ENCODE data around the gene CCND1.

The CCND1 gene

GRCh38 chr11:69634590-69634989 is 6.4 kb upstream of the CCND1 start:
- TF ChIP-seq, protein P1, sequence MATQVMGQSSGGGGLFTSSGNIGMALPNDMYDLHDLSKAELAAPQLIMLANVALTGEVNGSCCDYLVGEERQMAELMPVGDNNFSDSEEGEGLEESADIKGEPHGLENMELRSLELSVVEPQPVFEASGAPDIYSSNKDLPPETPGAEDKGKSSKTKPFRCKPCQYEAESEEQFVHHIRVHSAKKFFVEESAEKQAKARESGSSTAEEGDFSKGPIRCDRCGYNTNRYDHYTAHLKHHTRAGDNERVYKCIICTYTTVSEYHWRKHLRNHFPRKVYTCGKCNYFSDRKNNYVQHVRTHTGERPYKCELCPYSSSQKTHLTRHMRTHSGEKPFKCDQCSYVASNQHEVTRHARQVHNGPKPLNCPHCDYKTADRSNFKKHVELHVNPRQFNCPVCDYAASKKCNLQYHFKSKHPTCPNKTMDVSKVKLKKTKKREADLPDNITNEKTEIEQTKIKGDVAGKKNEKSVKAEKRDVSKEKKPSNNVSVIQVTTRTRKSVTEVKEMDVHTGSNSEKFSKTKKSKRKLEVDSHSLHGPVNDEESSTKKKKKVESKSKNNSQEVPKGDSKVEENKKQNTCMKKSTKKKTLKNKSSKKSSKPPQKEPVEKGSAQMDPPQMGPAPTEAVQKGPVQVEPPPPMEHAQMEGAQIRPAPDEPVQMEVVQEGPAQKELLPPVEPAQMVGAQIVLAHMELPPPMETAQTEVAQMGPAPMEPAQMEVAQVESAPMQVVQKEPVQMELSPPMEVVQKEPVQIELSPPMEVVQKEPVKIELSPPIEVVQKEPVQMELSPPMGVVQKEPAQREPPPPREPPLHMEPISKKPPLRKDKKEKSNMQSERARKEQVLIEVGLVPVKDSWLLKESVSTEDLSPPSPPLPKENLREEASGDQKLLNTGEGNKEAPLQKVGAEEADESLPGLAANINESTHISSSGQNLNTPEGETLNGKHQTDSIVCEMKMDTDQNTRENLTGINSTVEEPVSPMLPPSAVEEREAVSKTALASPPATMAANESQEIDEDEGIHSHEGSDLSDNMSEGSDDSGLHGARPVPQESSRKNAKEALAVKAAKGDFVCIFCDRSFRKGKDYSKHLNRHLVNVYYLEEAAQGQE (IDR thresholded peaks at IDR 0.05; ENCODE audit: insufficient read depth in 1 of 2, low read depth in 2 of 2, low read length in 2 of 2): no peak

DNA sequence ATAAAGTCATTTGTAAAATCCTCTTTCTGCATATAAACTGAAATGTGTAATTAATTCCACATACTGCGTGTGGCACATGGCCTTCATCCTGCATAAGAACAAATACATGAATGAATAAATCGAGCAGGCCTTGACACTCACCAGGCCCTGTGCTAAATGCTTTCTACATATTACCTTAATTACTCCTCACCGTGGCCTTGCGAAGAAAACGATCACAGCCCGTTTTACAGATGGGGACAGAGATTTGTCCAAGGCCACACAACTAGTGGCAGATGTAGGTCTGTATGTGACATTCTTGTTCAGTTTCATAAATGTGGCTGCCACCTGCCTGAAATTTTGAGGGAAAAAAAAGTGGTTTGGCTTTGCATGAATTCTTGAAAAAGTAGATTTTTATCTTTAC is 5.8 kb upstream of the CCND1 start:
- no peak for TF ChIP-seq TAF1 (IDR thresholded peaks at IDR 0.05; ENCODE audit: borderline replicate concordance, insufficient read depth, low read length)
- TF ChIP-seq, protein P1 (IDR thresholded peaks at IDR 0.05; ENCODE audit: insufficient read depth in 1 of 2, low read depth in 2 of 2, low read length in 2 of 2): no peak
- no peak for TF ChIP-seq FOXP2 (optimal IDR thresholded peaks at IDR 0.05; ENCODE audit: borderline replicate concordance, extremely low read depth, extremely low read length, insufficient read depth)
- no peak for TF ChIP-seq SIN3A (IDR thresholded peaks at IDR 0.05; ENCODE audit: borderline replicate concordance, insufficient read depth, low read length)
- TF ChIP-seq POLR2AphosphoS5 (IDR thresholded peaks at IDR 0.05; ENCODE audit: low read depth, low read length): no peak

DNA sequence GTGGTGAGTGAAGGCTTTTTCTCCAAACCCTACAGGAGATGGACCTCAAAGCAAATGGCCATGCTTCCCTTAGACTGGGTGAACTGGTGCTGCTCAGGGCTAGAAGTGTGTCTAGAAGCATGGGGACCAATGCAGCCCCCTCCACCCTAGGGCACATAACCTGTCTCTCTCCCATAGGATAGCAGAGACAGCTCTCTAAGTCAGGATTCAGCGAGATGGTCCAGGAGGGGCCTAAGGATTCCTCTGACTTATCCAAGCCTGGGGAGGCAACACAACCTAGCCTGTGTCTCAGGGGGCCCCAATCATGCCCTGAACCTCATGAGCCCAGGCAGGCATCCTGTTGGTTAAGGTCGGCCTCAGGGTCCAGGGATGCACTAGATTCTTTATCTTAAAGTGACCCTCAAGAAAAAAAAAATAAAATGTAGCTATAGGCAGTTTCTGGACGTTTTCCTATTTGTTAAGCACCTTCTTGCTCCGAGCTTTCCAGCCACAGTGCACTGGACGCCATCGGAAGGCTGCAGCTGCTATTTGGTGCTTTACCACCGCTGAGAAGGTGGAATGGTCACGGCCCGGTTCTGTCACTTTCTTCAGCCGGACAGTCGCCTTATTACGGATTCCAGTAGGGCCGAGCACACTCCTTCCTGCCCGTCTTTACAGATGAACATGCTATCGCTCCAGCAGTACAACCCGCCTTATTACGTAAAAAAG is 5.0 kb upstream of the CCND1 start:
- TF ChIP-seq TAF1 (IDR thresholded peaks at IDR 0.05; ENCODE audit: borderline replicate concordance, insufficient read depth, low read length) (no peak), FOXP2 (optimal IDR thresholded peaks at IDR 0.05; ENCODE audit: borderline replicate concordance, extremely low read depth, extremely low read length, insufficient read depth) (no peak)
- TF ChIP-seq, protein P1 (IDR thresholded peaks at IDR 0.05; ENCODE audit: insufficient read depth in 1 of 2, low read depth in 2 of 2, low read length in 2 of 2): no peak

- TF ChIP-seq POLR2AphosphoS5 (IDR thresholded peaks at IDR 0.05; ENCODE audit: low read depth, low read length) (no peak), SIN3A (IDR thresholded peaks at IDR 0.05; ENCODE audit: borderline replicate concordance, insufficient read depth, low read length) (no peak), TAF1 (IDR thresholded peaks at IDR 0.05; ENCODE audit: borderline replicate concordance, insufficient read depth, low read length) (no peak), FOXP2 (optimal IDR thresholded peaks at IDR 0.05; ENCODE audit: borderline replicate concordance, extremely low read depth, extremely low read length, insufficient read depth) (no peak)
- TF ChIP-seq, protein P1 (IDR thresholded peaks at IDR 0.05; ENCODE audit: insufficient read depth in 1 of 2, low read depth in 2 of 2, low read length in 2 of 2): no peak
These were observed 4.3 kb upstream of the CCND1 start for GRCh38 chr11:69636512-69637197.

Measured in PFSK-1 (cell line).